HG03095 (cell line): ENCODE measurements around the gene CD52.
"Not testable (repeated sequence)": the region's sequence is repeated elsewhere in the genome, so short reads cannot be mapped to it uniquely, and the experiment has no call there.

Source experiments
- ATAC-seq: cut with Tn5 transposase; IDR thresholded peaks from one replicate; pipeline ENCODE4 v1.9.1; 2021; ENCODE audit warnings: moderate library complexity; ENCODE audit not compliant: unreplicated experiment

The CD52 gene

GRCh38 chr1:26327956-26328362, 10.2 kb downstream of the CD52 start:
- ATAC-seq, result no peak

DNA sequence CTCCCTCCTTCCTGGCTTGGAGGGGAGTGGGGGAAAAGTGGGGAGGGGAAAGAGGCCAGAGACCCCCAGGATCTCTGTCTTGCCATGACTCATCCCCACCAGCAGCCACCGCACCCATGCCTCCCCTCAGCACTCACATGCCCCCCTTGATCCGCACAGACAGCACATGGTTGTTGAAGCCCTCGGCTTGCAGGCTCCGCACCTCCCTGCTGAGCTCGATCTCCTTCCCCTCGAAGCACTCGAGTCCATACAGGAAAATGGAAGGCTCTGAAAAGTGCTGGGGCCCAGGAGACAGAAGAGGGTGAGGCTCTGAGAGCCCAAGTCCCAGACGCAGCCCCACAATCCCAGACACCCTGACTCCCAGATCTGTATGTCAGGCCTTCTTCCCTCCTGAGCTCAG, 10.8 kb downstream of the CD52 start:
- ATAC-seq, result no peak

- ATAC-seq, result not testable (repeated sequence)
Measured at GRCh38 chr1:26329380-26329779, 11.6 kb downstream of the CD52 start.

DNA sequence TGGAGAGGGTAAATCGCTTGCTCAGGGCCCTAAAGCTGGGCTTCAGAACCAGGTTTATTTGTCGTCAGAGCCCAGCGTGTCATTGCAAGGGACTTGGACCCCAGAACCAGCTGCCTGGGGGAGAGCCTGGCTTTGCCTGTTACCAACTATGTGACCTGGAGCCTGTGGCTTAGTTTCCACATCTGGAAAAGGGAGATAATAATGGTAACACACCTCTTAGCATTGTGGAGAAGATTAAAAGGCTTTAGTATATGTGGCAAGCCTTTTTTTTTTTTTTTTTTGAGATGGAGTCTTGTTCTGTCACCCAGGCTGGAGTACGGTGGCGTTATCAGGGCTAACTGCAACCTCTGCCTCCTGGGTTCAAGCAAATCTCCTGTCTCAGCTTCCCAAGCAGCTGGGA, 12.5 kb downstream of the CD52 start:
- ATAC-seq, result no peak

GRCh38 chr1:26333312-26333711, 15.6 kb downstream of the CD52 start:
- not testable (repeated sequence) for ATAC-seq

GRCh38 chr1:26335774-26336476, 18.2 kb downstream of the CD52 start:
- no peak for ATAC-seq

GRCh38 chr1:26336477-26337205, 18.9 kb downstream of the CD52 start:
- no peak for ATAC-seq

DNA sequence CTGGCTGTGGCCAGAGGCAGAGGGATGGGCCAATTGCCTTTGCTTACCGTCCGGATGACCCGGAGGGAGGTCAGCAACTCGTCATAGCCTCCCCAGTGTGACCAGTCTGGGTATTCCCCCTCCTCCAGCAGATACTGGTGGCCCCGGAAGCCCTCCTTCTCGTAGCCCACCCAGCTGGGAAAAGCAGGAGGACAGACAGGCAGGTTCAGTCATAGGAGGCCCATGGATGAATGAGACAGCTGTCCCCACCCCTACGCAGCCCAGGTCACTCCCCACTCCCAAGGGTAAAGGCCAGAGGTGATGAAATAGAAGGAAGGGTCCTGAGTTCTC, 19.4 kb downstream of the CD52 start:
- ATAC-seq, result no peak

- ATAC-seq, result no peak
Measured at GRCh38 chr1:26337625-26338024, 19.9 kb downstream of the CD52 start.

DNA sequence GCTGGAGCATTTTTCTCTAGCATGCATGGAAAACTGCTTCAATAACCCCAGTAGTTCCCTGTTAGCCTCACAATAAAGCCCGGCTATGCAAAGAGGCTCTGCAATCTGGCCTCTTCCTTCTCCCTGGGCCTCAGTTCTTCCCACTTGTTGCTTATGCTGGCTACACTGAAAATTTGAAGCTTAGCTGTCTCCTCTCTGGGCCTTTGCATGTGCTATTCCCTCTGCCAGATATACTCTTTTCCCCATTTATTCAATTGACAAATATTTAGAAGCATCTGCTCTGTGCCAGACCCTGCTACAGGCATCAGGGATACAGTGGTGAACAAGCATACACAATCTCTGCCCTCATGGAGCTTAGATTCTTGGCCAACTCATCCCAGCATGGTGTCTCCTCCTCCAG, 20.9 kb downstream of the CD52 start:
- ATAC-seq, result no peak

DNA sequence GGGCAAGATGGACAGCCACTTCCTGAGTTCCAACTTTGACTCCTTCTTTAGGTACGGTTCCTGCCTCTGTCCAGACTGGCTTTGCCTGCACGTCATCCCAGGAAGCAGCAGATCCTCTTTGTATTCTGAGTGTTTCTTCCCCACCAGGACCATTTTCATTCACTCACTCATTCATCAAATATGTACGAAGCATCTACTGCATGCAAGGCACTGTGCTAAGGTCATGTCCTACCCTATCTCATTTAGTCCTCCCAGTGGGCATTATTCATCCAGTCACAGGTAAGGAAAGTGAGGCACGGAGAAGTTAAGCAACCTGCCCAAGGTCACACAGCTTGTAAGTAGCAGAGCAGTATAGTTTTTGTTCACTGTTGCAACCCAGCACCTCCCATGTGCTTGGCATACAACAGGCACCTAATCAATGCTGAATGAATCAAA, 22.3 kb downstream of the CD52 start:
- no peak for ATAC-seq

- no peak for ATAC-seq
Measured at GRCh38 chr1:26344147-26344920, 26.6 kb downstream of the CD52 start.

DNA sequence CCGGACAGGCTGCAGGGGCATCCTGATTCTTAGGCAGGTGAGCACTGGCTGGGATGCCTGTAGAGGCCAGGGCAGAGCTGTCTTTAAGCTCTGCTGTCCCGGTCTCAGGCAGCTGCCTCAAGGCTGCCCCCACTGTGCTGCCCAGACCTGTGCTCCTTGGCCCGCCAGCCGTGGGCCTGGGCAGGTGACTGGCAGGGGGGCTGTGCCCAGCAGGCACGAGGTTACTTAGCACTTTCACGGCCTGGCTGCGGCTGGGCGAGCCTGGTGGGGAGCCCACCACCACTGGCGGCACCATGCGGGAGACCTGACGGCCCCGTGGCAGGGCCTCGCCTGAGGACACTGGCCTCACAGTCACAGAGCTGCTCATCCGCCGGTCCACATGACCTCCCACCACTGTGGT, 28.0 kb downstream of the CD52 start:
- no peak for ATAC-seq

DNA sequence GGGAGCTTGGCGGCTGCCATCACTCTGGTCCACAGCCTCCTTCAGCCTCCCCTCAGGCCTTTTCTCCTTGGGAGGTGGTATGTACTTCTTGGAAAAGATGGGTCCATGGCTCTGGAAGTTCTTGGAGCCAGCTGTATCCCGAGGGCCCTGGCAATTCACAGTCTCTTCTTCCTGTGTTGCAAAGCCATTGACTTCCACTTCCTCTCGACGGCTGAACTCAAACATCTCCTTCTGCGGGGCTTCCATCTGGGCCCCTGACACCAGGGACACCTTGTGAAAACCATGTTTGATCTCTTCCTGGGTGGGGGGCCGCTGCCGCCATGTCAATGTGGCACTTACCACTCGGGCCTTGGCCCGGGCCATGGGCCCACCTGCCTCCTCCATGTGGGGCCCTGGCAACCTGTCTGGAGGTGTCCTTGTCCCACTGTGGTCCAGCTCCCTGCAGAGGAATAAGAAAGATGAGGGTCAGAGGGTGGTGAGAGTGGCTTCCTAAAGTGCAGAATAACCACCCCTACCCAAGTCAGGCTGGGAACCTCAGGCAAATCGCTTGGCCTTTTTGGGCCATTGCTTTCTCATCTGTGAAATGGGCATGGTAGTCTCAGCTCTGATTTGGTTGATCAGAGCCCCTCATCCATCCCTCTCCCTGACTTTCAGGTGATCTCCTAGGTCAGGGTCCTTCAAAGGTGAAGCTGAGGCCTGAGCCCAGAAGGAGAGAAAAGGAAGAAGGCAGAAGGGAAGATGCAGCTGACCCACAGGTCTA, 28.7 kb downstream of the CD52 start:
- no peak for ATAC-seq

DNA sequence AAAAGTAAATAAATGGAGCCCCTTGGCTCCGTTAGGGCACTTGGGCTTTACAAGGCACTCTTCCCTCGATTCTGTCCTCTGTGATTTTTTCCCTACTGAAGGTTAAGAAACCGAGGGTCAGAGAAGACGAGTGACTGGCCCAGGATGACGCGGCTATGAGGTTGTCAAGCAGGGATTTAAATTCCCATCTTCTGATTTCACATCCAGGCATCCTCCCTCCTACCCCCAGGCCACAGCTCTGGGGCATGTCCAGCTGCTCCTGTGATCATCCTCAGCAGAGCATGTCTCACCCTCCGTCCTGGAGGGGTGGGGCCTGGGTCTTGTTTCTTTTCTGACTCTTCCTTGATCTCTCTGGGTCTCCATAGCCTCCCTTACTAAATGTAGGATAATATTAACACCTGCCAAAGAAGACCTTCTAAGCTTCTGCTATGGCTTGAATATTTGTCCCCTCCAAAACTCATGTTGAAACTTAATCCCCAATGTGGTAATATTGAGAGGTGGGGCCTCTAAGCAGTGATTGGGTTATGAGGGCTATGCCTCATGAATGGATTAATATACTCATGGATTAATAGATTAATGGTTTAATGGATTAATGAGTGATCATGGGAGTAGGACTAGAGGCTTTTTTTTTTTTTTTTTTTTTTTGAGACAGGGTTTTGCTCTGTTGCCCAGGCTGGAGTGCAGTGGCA, 31.6 kb downstream of the CD52 start:
- ATAC-seq, result no peak

DNA sequence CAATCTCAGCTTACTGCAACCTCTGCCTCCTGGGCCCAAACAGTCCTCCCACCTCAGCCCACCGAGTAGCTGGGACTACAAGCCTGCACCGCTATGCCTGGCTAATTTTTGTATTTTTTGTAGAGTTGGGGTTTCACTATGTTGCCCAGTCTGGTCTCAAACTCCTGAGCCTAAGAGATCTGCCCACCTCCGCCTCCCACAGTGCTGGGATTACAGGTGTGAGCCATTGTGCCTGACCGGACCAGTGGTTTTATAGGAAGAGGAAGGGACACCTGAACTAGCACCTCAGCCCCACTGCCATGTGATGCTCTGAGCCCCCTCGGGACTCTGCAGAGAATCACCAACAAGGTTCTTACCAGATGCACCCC, 32.1 kb downstream of the CD52 start:
- no peak for ATAC-seq

DNA sequence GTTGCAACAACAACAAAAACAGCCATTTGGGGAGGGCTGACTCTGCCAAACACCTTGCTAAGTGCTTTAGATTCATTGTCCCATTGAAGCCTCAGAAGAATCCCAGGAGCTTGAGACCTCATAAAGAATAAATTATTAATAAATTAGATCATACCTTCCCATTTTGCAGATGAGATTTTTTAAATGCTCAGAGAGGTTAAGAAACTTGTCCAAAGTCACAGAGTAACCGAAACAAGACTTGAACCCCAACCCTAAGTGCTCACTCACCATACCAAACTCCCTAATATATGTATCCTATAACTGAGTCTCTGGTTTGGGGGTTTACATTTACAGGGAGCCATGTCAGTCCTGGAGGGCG, 32.6 kb downstream of the CD52 start:
- no peak for ATAC-seq

DNA sequence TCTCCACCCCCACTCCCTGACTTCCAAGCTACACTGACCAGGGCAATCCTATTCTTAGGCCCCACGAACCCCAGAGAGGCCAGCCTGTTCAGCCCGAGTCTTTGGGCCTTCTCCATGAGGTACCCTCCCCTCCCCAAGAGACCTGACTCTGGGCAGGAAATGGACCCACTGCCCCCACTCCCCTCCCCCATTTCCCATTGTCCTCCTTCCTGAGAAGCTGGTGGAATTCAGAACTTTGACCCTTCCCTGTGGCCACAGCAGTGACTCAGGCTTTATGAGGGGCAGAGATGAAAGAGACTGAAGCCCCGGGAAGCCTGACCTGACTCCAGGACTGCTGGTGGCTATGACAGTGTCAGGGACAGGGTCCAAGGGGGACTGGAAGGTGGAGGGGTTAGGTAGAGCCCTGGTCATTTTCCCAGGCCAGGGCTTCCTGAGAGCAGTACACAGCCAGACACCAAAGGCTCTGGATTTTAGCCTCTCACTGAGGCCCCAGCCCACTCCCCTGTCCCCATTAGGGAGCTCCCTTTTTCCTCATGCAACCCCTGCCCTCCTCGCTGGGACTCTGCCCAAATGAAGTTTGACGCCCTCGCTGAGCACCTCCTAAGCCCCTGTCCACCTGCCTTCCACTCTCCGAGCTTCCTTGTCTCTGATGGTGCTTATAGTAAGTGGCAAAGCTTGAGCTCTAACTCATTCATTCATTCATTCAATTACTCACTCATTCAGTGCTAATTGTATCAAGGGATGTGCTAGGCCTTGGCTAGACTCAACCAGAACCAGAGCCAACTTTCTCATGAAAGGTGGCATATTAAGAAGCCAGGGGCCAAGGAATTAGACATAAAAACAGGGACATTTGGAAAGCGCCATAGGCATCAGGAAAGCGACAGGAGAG, 33.2 kb downstream of the CD52 start:
- ATAC-seq, result no peak

DNA sequence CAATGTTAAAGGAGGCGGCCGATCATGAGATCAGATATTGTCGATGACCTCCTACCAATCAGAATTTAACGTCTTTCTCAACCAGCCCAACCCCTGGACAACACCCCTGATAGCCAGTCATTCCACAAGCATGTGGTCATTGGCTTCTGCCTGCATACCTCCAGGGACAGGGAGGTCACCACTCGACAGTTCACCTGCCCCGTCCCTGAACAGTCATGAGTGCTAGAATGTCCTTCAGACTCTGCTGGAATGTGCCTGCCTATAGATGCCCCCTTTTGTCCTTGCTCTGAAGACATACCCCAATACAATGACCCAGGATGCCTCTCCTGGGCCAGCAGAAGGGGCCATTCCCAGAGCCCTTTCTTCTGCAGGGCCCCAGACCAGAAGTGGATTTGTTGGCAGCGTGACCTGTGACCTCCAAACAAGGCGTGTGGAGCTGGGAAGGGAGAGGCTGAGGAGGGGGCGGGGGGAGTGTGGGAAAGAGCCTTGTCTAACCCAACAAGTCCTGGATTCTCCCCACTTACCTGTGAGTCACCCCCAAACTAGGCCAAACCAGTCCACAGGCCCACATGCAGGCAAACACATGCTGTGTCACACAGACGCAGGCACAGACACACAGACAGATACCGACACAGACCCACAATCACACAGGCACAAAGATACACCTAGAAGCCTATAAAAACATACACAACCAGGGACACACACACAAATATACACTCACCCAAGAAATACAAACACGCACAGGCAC, 34.0 kb downstream of the CD52 start:
- ATAC-seq, result no peak
